SU-DHL-6 (cell line): ENCODE data around the gene MAP3K20.

Experiments used
- EZH2phosphoT487 ChIP-seq: fragments of 200-600 bp; sonication (generic), shearing (Covaris generic); conservative IDR thresholded peaks from 2 replicates; pipeline ENCODE4 v1.6.1; 2018; ENCODE audit warnings: mild to moderate bottlenecking, antibody characterized with exemption, low read length, moderate library complexity, mixed read lengths
- TF ChIP-seq, protein P1 (sequence below): fragments of 200-600 bp; sonication (generic); IDR thresholded peaks from one replicate; pipeline ENCODE4 v1.5.1; 2017; ENCODE audit warnings: antibody characterized with exemption, mild to moderate bottlenecking, low read length, moderate library complexity; ENCODE audit not compliant: insufficient read depth, poor library complexity, severe bottlenecking

GRCh38 chr2:173028141-173028540 is 47.5 kb upstream of the MAP3K20 start:
- TF ChIP-seq, protein P1, sequence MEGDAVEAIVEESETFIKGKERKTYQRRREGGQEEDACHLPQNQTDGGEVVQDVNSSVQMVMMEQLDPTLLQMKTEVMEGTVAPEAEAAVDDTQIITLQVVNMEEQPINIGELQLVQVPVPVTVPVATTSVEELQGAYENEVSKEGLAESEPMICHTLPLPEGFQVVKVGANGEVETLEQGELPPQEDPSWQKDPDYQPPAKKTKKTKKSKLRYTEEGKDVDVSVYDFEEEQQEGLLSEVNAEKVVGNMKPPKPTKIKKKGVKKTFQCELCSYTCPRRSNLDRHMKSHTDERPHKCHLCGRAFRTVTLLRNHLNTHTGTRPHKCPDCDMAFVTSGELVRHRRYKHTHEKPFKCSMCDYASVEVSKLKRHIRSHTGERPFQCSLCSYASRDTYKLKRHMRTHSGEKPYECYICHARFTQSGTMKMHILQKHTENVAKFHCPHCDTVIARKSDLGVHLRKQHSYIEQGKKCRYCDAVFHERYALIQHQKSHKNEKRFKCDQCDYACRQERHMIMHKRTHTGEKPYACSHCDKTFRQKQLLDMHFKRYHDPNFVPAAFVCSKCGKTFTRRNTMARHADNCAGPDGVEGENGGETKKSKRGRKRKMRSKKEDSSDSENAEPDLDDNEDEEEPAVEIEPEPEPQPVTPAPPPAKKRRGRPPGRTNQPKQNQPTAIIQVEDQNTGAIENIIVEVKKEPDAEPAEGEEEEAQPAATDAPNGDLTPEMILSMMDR: no peak
- no peak for TF ChIP-seq EZH2phosphoT487
